A549 (cell line): ENCODE measurements around the gene WSB2.

Source experiments
- BHLHE40 ChIP-seq: IDR thresholded peaks from 2 replicates; pipeline ENCODE4 v1.6.1; 2012; ENCODE audit warnings: low read depth, low read length, inconsistent platforms
- CTCF ChIP-seq: fragments of >200 bp; sonication (Bioruptor Twin); formaldehyde crosslinking; IDR thresholded peaks from 3 replicates; pipeline ENCODE4 v1.5.1; 2016
- SREBF2 ChIP-seq: fragments of 450-650 bp; IDR thresholded peaks from 2 replicates; pipeline ENCODE4 v1.6.1; 2014; ENCODE audit warnings: mild to moderate bottlenecking, moderate library complexity

- TF ChIP-seq SREBF2 (no peak), CTCF (no peak), BHLHE40 (no peak)
Observed at GRCh38 chr12:118033902-118034301, 27.1 kb downstream of the WSB2 start.
